IPS-NIHi11 (cell line): ENCODE results near the gene NUMA1.
A peak's percentile ranks its signal among the peaks of the same experiment; 100 is the strongest.

Experiments
- DNase-seq: peaks from one replicate; pipeline ENCODE4 v3.0.0; 2012; ENCODE audit warnings: mixed read lengths, low spot score

NUMA1 gene

GRCh38 chr11:72061739-72062396 lies 18.5 kb downstream of the NUMA1 start:
- DNase-seq: no peak

GRCh38 chr11:72058416-72059034 lies 21.8 kb downstream of the NUMA1 start:
- no peak for DNase-seq

GRCh38 chr11:72048766-72049460 lies 31.4 kb downstream of the NUMA1 start:
- DNase-seq: no peak

GRCh38 chr11:72045849-72046248 lies 34.5 kb downstream of the NUMA1 start:
- no peak for DNase-seq

GRCh38 chr11:72042064-72042745 lies 38.1 kb downstream of the NUMA1 start:
- DNase-seq: no peak

- peak; percentile 54 for DNase-seq
Measured at GRCh38 chr11:72041364-72042063, 38.8 kb downstream of the NUMA1 start.

GRCh38 chr11:72040491-72041363 lies 39.6 kb downstream of the NUMA1 start:
- peak; percentile 84 for DNase-seq

GRCh38 chr11:72039856-72040401 lies 40.4 kb downstream of the NUMA1 start:
- no peak for DNase-seq

GRCh38 chr11:72039031-72039855 lies 41.1 kb downstream of the NUMA1 start:
- DNase-seq: no peak

GRCh38 chr11:72038491-72038890 lies 41.9 kb downstream of the NUMA1 start:
- no peak for DNase-seq

- DNase-seq: no peak
Measured at GRCh38 chr11:72037554-72038311, 42.6 kb downstream of the NUMA1 start.

GRCh38 chr11:72036687-72037086 lies 43.7 kb downstream of the NUMA1 start:
- no peak for DNase-seq

- no peak for DNase-seq
Measured at GRCh38 chr11:72030472-72031045, 49.8 kb downstream of the NUMA1 start.

- DNase-seq: no peak
Measured at GRCh38 chr11:72026090-72026489, 54.3 kb downstream of the NUMA1 start.

GRCh38 chr11:72024069-72024754 lies 56.1 kb downstream of the NUMA1 start:
- DNase-seq: no peak

- no peak for DNase-seq
Measured at GRCh38 chr11:72023335-72023734, 57.0 kb downstream of the NUMA1 start.

GRCh38 chr11:72018171-72018570 lies 62.2 kb downstream of the NUMA1 start:
- no peak for DNase-seq

- peak; percentile 62 for DNase-seq
Measured at GRCh38 chr11:72015511-72016061, 64.8 kb downstream of the NUMA1 start.
